GM19328 (cell line): ENCODE measurements around the gene PLA2G4E.

Source experiments
- ATAC-seq: cut with Tn5 transposase; IDR thresholded peaks from one replicate; pipeline ENCODE4 v1.9.1; 2021; ENCODE audit warnings: mild to moderate bottlenecking, moderate library complexity; ENCODE audit not compliant: unreplicated experiment

PLA2G4E gene

GRCh38 chr15:41958002-41958420 is 62.8 kb downstream of the PLA2G4E start:
- no peak for ATAC-seq

- no peak for ATAC-seq
These were observed 63.6 kb downstream of the PLA2G4E start for GRCh38 chr15:41957021-41957897.

GRCh38 chr15:41955807-41956525 is 64.9 kb downstream of the PLA2G4E start:
- no peak for ATAC-seq

- no peak for ATAC-seq
These were observed 65.7 kb downstream of the PLA2G4E start for GRCh38 chr15:41955100-41955499.

GRCh38 chr15:41954036-41954435 is 66.8 kb downstream of the PLA2G4E start:
- ATAC-seq = no peak

- no peak for ATAC-seq
These were observed 68.8 kb downstream of the PLA2G4E start for GRCh38 chr15:41952013-41952563.

GRCh38 chr15:41951571-41951970 is 69.3 kb downstream of the PLA2G4E start:
- ATAC-seq = no peak

GRCh38 chr15:41950489-41950888 is 70.4 kb downstream of the PLA2G4E start:
- no peak for ATAC-seq

- no peak for ATAC-seq
These were observed 70.7 kb downstream of the PLA2G4E start for GRCh38 chr15:41950127-41950483.

- ATAC-seq = no peak
These were observed 71.3 kb downstream of the PLA2G4E start for GRCh38 chr15:41949401-41950126.

GRCh38 chr15:41948490-41948889 is 72.4 kb downstream of the PLA2G4E start:
- no peak for ATAC-seq

- no peak for ATAC-seq
These were observed 73.9 kb downstream of the PLA2G4E start for GRCh38 chr15:41946970-41947369.

- ATAC-seq = no peak
These were observed 75.1 kb downstream of the PLA2G4E start for GRCh38 chr15:41945731-41946130.

GRCh38 chr15:41945221-41945620 is 75.6 kb downstream of the PLA2G4E start:
- ATAC-seq = no peak

GRCh38 chr15:41944313-41944940 is 76.4 kb downstream of the PLA2G4E start:
- ATAC-seq = no peak

- no peak for ATAC-seq
These were observed 77.1 kb downstream of the PLA2G4E start for GRCh38 chr15:41943543-41944312.

GRCh38 chr15:41942886-41943285 is 78.0 kb downstream of the PLA2G4E start:
- no peak for ATAC-seq

- ATAC-seq = no peak
These were observed 79.0 kb downstream of the PLA2G4E start for GRCh38 chr15:41941644-41942415.

GRCh38 chr15:41940441-41940857 is 80.4 kb downstream of the PLA2G4E start:
- no peak for ATAC-seq
